Upper lobe of left lung (tissue), 6 donors: ENCODE data around the gene TSPAN11. TPM values are rescaled to one million over a fixed set of nuclear protein-coding genes. Genes with fewer than 3 reads are reported as not detected.

ENCODE experiments used
- ATAC-seq, 2 donors: fragments of 200-7000 bp; cut with Tn5 transposase; one replicate each; pipeline ENCODE4 v1.9.1; 2022; ENCODE audit warnings: mild to moderate bottlenecking in 2 of 2, moderate library complexity in 2 of 2; ENCODE audit not compliant: low FRiP score in 2 of 2
- DNase-seq, 2 donors: peaks; one replicate each; pipeline ENCODE4 v3.0.0-alpha.2; 2019 to 2020
- H3K27ac ChIP-seq, 4 donors: fragments of 200-600 bp; sonication (generic); one replicate each; pipeline ENCODE4 v1.5.1; 2016 to 2019
- H3K27me3 ChIP-seq, 4 donors: fragments of 200-600 bp; sonication (generic); one replicate each; pipeline ENCODE4 v1.5.1; 2017 to 2019
- H3K36me3 ChIP-seq, 4 donors: fragments of 200-600 bp; sonication (generic); one replicate each; pipeline ENCODE4 v1.5.1; 2016 to 2019
- H3K4me1 ChIP-seq, 4 donors: fragments of 200-600 bp; sonication (generic); one replicate each; pipeline ENCODE4 v1.5.1; 2018 to 2019
- H3K4me3 ChIP-seq, 4 donors: fragments of 200-600 bp; sonication (generic); one replicate each; pipeline ENCODE4 v1.5.1; 2017 to 2019; ENCODE audit warnings: mild to moderate bottlenecking in 2 of 4, moderate library complexity in 1 of 4
- H3K9me3 ChIP-seq, 4 donors: fragments of 200-600 bp; sonication (generic); one replicate each; pipeline ENCODE4 v1.5.1; 2018 to 2019
- CTCF ChIP-seq, 6 experiments: fragments of 450-650 bp in 4 of 6; fragments of 200-600 bp in 2 of 6; sonication (generic) in 2 of 6; IDR thresholded peaks; one replicate each; pipeline ENCODE4 v1.5.1; 2016 to 2019; ENCODE audit warnings: antibody characterized with exemption in 6 of 6
- EP300 ChIP-seq, 4 donors: sonication (generic); formaldehyde crosslinking; IDR thresholded peaks; one replicate each; pipeline ENCODE4 v1.5.1; 2017; ENCODE audit warnings: antibody characterized with exemption in 4 of 4, control low read depth in 2 of 4
- POLR2A ChIP-seq, 4 donors: fragments of 450-650 bp; IDR thresholded peaks; one replicate each; pipeline ENCODE4 v1.5.1; 2016 to 2017; ENCODE audit warnings: antibody characterized with exemption in 4 of 4, mild to moderate bottlenecking in 2 of 4
- POLR2AphosphoS5 ChIP-seq, 2 donors: sonication (generic); formaldehyde crosslinking; IDR thresholded peaks; one replicate each; pipeline ENCODE4 v1.5.1; 2017; ENCODE audit warnings: antibody characterized with exemption in 2 of 2
- WGBS, 2 donors: methylation state at CpG; one replicate each; pipeline ENCODE4 v1.1.5; 2017 to 2018; 5-methylcytosine and 5-hydroxymethylcytosine counted together
- total RNA-seq, 6 donors: library from RNA; depleted of rRNA in 4 of 6; stranded (reverse); fragments of >200 nt in 4 of 6; gene quantifications; one replicate each; pipeline versions ENCODE4 v1.1.0 to v1.2.1, GENCODE V29; 2016 to 2021
- donor health status: DM: no; HTN: no; CAD: no; lungs with moderate emphysema.
- donor health status: DM: no; HTN: yes; CAD: no; lungs with severe emphysema.

The TSPAN11 gene
- total RNA-seq, 6 donors from 2014 or later: 1.0 to 9.7 (median 3.5) TPM

GRCh38 chr12:30979371-30980259 is 53.1 kb downstream of the TSPAN11 start:
- ATAC-seq (no peak), DNase-seq (no peak)
- 69 to 71% methylated on average over 11 to 20 of the region's 21 CpGs for WGBS, 2 donors
- TF ChIP-seq CTCF (IDR thresholded peaks at IDR 0.05): no peak
- TF ChIP-seq POLR2AphosphoS5 (IDR thresholded peaks at IDR 0.05): no peak
- no peak for TF ChIP-seq EP300 (IDR thresholded peaks at IDR 0.05)
- TF ChIP-seq POLR2A (IDR thresholded peaks at IDR 0.05): no peak
- H3K27me3 ChIP-seq: no peaks in the 10 kb centered on the region
- H3K27ac ChIP-seq: no peak overlapping the region
- no peaks in the 10 kb centered on the region for H3K36me3 ChIP-seq
- H3K4me1 ChIP-seq: no peaks in the 10 kb centered on the region
- H3K9me3 ChIP-seq: no peaks in the 10 kb centered on the region
- no peak overlapping the region for H3K4me3 ChIP-seq

GRCh38 chr12:30980955-30981662 is 54.6 kb downstream of the TSPAN11 start:
- TF ChIP-seq EP300 (IDR thresholded peaks at IDR 0.05) (no peak), POLR2AphosphoS5 (IDR thresholded peaks at IDR 0.05) (no peak), POLR2A (IDR thresholded peaks at IDR 0.05) (no peak)
- Histone ChIP-seq H3K4me3 (no peak overlapping the region), H3K36me3 (no peaks in the 10 kb centered on the region), H3K9me3 (no peaks in the 10 kb centered on the region), H3K4me1 (no peaks in the 10 kb centered on the region), H3K27me3 (no peaks in the 10 kb centered on the region), H3K27ac (no peak overlapping the region)
- no peak for ATAC-seq
- no peak for DNase-seq
- 74 to 75% methylated on average over 18 of the region's 18 CpGs for WGBS, 2 donors

GRCh38 chr12:30982413-30982812 is 55.9 kb downstream of the TSPAN11 start:
- DNase-seq: peak in 1 of 2 donors; percentile 84
- H3K4me3 ChIP-seq: no peak overlapping the region
- H3K27me3 ChIP-seq: no peaks in the 10 kb centered on the region
- no peak overlapping the region for H3K27ac ChIP-seq
- H3K4me1 ChIP-seq: no peaks in the 10 kb centered on the region
- no peaks in the 10 kb centered on the region for H3K9me3 ChIP-seq
- no peak for ATAC-seq
- TF ChIP-seq CTCF (IDR thresholded peaks at IDR 0.05) (no peak), POLR2AphosphoS5 (IDR thresholded peaks at IDR 0.05) (no peak), EP300 (IDR thresholded peaks at IDR 0.05) (no peak), POLR2A (IDR thresholded peaks at IDR 0.05) (no peak)
- WGBS, 2 donors: 82 to 92% methylated on average over 6 to 12 of the region's 12 CpGs
- no peaks in the 10 kb centered on the region for H3K36me3 ChIP-seq

GRCh38 chr12:30985814-30986452 is 59.4 kb downstream of the TSPAN11 start:
- H3K27me3 ChIP-seq: no peaks in the 10 kb centered on the region

More at GRCh38 chr12:30985814-30986452, 59.4 kb downstream of the TSPAN11 start:
- Histone ChIP-seq H3K9me3 (no peaks in the 10 kb centered on the region), H3K4me3 (no peak overlapping the region), H3K27ac (no peak overlapping the region), H3K4me1 (peaks cover 0 to 5% (median 4%) of the 10 kb centered on the region in 4 donors), H3K36me3 (no peaks in the 10 kb centered on the region)
- ATAC-seq (peak; percentile 55 to 57), DNase-seq (peak; percentile 40 to 75)
- TF ChIP-seq EP300 (IDR thresholded peaks at IDR 0.05): no peak
- TF ChIP-seq POLR2A (IDR thresholded peaks at IDR 0.05): no peak
- peak; percentile 46 to 85 (median 52) for TF ChIP-seq CTCF (IDR thresholded peaks at IDR 0.05)
- 54% methylated on average over 4 to 7 of the region's 7 CpGs for WGBS, 2 donors
